OCI-LY3 (cell line): Measurements from ENCODE around the gene RABGAP1.

ENCODE experiments used
- H2AFZ ChIP-seq: fragments of 200-600, 300-600 bp; shearing (Covaris generic); 2 replicates; pipeline ENCODE4 v1.6.0; 2014; ENCODE audit warnings: antibody characterized with exemption, low read depth, low read length
- H3K27ac ChIP-seq: fragments of 200-600, 300-600 bp; sonication (generic); 2 replicates; pipeline ENCODE4 v1.5.1; 2014; ENCODE audit warnings: mild to moderate bottlenecking, low read length, moderate library complexity, mixed read lengths
- H3K27me3 ChIP-seq: fragments of 200-600, 300-600 bp; sonication (generic); 2 replicates; pipeline ENCODE4 v1.6.1; 2014; ENCODE audit warnings: low read depth, low read length, mixed read lengths
- H3K36me3 ChIP-seq: fragments of 200-600, 300-600 bp; sonication (generic); replicated peaks from 2 replicates; pipeline ENCODE3; 2014; ENCODE audit warnings: low read depth, low read length, mixed read lengths
- H3K4me1 ChIP-seq: fragments of 300-600, 200-600 bp; sonication (generic); 2 replicates; pipeline ENCODE4 v1.6.1; 2014; ENCODE audit warnings: low read length, mixed read lengths
- H3K4me2 ChIP-seq: fragments of 200-600, 300-600 bp; sonication (generic); 2 replicates; pipeline ENCODE4 v1.6.1; 2014; ENCODE audit warnings: low read length, mixed read lengths
- H3K4me3 ChIP-seq: fragments of 300-600, 200-600 bp; sonication (generic); 2 replicates; pipeline ENCODE4 v1.5.1; 2014; ENCODE audit warnings: antibody characterized with exemption, mild to moderate bottlenecking, low read length, moderate library complexity
- H3K79me2 ChIP-seq: fragments of 300-600, 200-600 bp; shearing (Covaris generic); 2 replicates; pipeline ENCODE4 v1.6.1; 2014; ENCODE audit warnings: mild to moderate bottlenecking, low read length, mixed read lengths
- H3K9ac ChIP-seq: fragments of 300-600, 200-600 bp; shearing (Covaris generic); 2 replicates; pipeline ENCODE4 v1.6.0; 2014; ENCODE audit warnings: mild to moderate bottlenecking, low read length, moderate library complexity
- H3K9me3 ChIP-seq: fragments of 200-600, 300-600 bp; shearing (Covaris generic); 2 replicates; pipeline ENCODE4 v1.6.1; 2014; ENCODE audit warnings: low read length, mixed read lengths; ENCODE audit not compliant: insufficient read depth
- H4K20me1 ChIP-seq: fragments of 200-600, 300-600 bp; sonication (generic); 2 replicates; pipeline ENCODE4 v1.6.1; 2016; ENCODE audit warnings: low read length, mixed read lengths; ENCODE audit not compliant: insufficient read depth
- EZH2phosphoT487 ChIP-seq: fragments of 200-600 bp; shearing (Covaris generic); IDR thresholded peaks from 2 replicates; pipeline ENCODE4 v1.6.1; 2018; ENCODE audit warnings: antibody characterized with exemption, mixed run types, low read depth
- TF ChIP-seq, protein P1 (sequence below): fragments of 200-600, 300-600 bp; sonication (generic); IDR thresholded peaks from 2 replicates; pipeline ENCODE4 v1.5.1; 2014; ENCODE audit warnings: antibody characterized with exemption, low read length, low read depth

Gene RABGAP1

DNA sequence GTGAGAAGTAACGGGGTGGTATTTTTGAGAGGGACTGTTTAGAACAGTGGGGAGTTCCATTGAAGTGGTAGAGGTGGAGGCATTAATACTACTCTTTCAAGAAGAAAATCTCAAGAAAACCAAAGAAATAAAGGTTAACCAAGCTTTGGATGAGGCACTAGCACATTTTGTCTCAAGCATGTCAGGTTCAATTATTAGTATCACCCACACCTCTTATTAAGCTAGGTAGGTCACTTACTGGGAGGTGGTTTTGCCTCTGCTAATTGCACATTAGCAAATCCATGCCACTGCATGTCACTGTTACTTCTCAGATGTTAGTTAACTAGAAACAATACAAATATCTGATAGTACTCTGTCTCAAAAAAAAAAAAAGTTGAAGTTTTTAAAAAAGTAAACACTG is 10.2 kb downstream of the RABGAP1 start:
- H3K4me1 ChIP-seq: peaks cover 45% of the 10 kb centered on the region
- H4K20me1 ChIP-seq: peaks cover 19% of the 10 kb centered on the region; the same call in 1 of the 2 replicates
- no peaks in the 10 kb centered on the region for H3K36me3 ChIP-seq
- H3K27ac ChIP-seq: no peak overlapping the region
- H3K27me3 ChIP-seq: no peaks in the 10 kb centered on the region
- no peak overlapping the region for H3K9ac ChIP-seq
- peaks cover 93% of the 10 kb centered on the region for H3K79me2 ChIP-seq
- no peaks in the 10 kb centered on the region for H3K9me3 ChIP-seq
- H3K4me2 ChIP-seq: no peak overlapping the region
- H2AFZ ChIP-seq: no peak overlapping the region
- H3K4me3 ChIP-seq: no peak overlapping the region
- no peak for TF ChIP-seq EZH2phosphoT487
- TF ChIP-seq, protein P1, sequence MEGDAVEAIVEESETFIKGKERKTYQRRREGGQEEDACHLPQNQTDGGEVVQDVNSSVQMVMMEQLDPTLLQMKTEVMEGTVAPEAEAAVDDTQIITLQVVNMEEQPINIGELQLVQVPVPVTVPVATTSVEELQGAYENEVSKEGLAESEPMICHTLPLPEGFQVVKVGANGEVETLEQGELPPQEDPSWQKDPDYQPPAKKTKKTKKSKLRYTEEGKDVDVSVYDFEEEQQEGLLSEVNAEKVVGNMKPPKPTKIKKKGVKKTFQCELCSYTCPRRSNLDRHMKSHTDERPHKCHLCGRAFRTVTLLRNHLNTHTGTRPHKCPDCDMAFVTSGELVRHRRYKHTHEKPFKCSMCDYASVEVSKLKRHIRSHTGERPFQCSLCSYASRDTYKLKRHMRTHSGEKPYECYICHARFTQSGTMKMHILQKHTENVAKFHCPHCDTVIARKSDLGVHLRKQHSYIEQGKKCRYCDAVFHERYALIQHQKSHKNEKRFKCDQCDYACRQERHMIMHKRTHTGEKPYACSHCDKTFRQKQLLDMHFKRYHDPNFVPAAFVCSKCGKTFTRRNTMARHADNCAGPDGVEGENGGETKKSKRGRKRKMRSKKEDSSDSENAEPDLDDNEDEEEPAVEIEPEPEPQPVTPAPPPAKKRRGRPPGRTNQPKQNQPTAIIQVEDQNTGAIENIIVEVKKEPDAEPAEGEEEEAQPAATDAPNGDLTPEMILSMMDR: no peak

DNA sequence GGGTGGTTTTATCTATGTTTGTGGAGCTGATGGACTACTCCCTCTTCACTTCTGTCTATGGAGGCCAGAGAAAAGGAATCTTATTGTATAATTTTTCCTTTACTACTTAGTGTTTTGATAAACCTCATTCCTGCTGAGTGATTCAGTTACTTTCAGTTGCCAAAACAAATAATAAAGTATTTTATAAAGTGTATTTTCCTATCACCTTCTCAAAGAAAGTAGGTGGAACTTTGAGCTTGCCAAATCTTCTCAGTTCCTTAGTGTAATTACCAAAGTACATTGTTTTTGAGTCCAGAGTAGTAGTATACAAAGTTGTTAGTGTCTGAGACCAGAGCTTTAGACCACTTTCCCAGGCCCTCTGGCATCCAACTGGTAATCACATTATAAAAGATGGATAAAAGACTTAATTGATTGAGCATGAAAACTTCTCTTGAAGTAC is 13.5 kb downstream of the RABGAP1 start:
- H3K4me1 ChIP-seq: peaks cover 40% of the 10 kb centered on the region
- no peak overlapping the region for H3K4me3 ChIP-seq
- H3K4me2 ChIP-seq: peak overlapping the region; percentile 5; the same call in 1 of the 2 replicates
- H3K27me3 ChIP-seq: no peaks in the 10 kb centered on the region
- TF ChIP-seq EZH2phosphoT487: no peak
- TF ChIP-seq, protein P1: no peak
- H3K36me3 ChIP-seq: peaks cover 11% of the 10 kb centered on the region
- H4K20me1 ChIP-seq: peaks cover 15% of the 10 kb centered on the region; the same call in 1 of the 2 replicates
- H3K9ac ChIP-seq: no peak overlapping the region
- peak overlapping the region; percentile 79; the same call in 1 of the 2 replicates for H3K27ac ChIP-seq
- H3K9me3 ChIP-seq: no peaks in the 10 kb centered on the region
- peaks cover 70% of the 10 kb centered on the region for H3K79me2 ChIP-seq
- no peak overlapping the region for H2AFZ ChIP-seq

DNA sequence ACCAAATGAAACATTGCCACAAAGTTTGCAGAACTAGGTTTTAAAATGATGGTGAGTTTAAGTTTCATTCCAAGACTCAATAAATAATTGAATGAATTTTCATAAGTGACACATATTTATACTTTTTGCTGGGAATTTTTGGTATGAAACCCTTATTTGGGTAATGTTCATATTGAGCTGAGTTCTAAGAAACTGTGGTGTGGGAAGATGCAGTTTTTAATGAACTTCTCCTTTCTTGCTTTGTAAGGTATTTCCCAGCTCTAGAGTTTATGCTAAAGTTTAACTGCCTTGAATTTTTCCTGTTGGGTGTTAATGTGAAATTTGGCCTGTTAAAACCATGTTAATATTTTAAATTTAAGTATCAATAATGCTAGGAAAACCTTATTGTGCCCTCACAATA is 15.1 kb downstream of the RABGAP1 start:
- TF ChIP-seq EZH2phosphoT487: no peak
- TF ChIP-seq, protein P1: no peak
- no peak overlapping the region for H2AFZ ChIP-seq

DNA sequence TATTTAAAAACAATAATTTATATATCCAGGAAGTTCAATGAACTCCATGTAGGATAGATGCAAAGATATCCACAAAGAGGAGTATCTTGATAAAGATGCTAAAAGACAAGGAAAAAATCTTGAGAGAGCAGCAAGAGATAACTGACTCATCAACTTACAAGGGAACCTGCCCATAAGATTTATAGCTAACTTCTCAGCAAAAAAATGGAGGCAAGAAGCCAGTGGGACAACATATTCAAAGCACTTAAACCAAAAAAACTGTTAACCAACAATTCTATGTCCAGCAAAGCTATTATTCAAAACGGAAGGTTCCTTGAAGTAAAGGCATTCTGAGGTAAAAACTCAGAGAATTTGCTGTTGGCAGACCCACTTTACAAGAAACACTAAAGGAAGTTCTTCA is 20.3 kb downstream of the RABGAP1 start:
- no peak for TF ChIP-seq EZH2phosphoT487
- TF ChIP-seq, protein P1: no peak
- Histone ChIP-seq H3K27ac (no peak overlapping the region), H3K4me1 (peaks cover 10% of the 10 kb centered on the region), H4K20me1 (no peaks in the 10 kb centered on the region), H3K79me2 (peaks cover 10% of the 10 kb centered on the region), H3K36me3 (peaks cover 45% of the 10 kb centered on the region), H3K27me3 (no peaks in the 10 kb centered on the region), H3K4me3 (no peak overlapping the region), H3K9me3 (peaks cover 6% of the 10 kb centered on the region; the same call in 1 of the 2 replicates), H3K4me2 (no peak overlapping the region), H3K9ac (no peak overlapping the region), H2AFZ (no peak overlapping the region)

More for the DNA sequence above, 15.1 kb downstream of the RABGAP1 start:
- peak overlapping the region; percentile 32 for H3K4me3 ChIP-seq
- peaks cover 27% of the 10 kb centered on the region for H3K36me3 ChIP-seq
- peak overlapping the region; percentile 79 for H3K27ac ChIP-seq
- H4K20me1 ChIP-seq: 0 out of 2 replicates have a peak, but pooled peaks cover 4% of the 10 kb centered on the region
- peak overlapping the region; percentile 46 for H3K4me2 ChIP-seq
- 0 out of 2 replicates have a peak, but pooled peaks cover 3% of the 10 kb centered on the region for H3K9me3 ChIP-seq
- H3K79me2 ChIP-seq: peaks cover 57% of the 10 kb centered on the region
- peaks cover 35% of the 10 kb centered on the region for H3K4me1 ChIP-seq
- H3K27me3 ChIP-seq: no peaks in the 10 kb centered on the region
- H3K9ac ChIP-seq: peak overlapping the region; percentile 19; the same call in 1 of the 2 replicates
